WTC11 (cell line): ENCODE measurements around the gene TAS2R43.

Experiments
- CTCF ChIP-seq: fragments of 200-600 bp; IDR thresholded peaks from 2 replicates; pipeline ENCODE4 v1.8.0; 2022; ENCODE audit warnings: antibody characterized with exemption
- FOXJ3 ChIP-seq: sonication (generic); formaldehyde crosslinking; IDR thresholded peaks from 2 replicates; pipeline ENCODE4 v1.9.0; 2021; ENCODE audit warnings: missing genetic modification reagents, mild to moderate bottlenecking, borderline replicate concordance
- TF ChIP-seq, protein P1 (sequence below): sonication (generic); formaldehyde crosslinking; conservative IDR thresholded peaks from 2 replicates; pipeline ENCODE4 v1.8.1; 2022; ENCODE audit warnings: mild to moderate bottlenecking, missing genetic modification reagents

DNA sequence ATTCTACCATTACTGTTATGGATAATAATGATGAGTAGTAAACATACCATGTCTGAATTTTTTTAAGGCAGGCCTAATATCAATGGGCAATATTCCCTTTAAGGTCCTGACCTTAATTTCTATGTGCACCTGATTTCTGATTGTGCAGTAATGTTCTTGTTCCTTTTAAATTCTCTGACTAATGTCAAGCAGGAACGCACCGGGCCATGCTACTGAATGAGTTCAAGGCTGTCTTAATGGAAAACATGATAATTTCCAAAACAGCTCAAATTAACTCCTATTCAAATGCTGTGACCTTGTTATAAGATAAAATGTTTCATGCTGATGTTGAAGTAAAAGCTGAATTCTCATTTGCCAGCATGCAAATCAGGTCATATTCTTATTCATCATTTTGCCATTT, 36.8 kb downstream of the TAS2R43 start:
- TF ChIP-seq CTCF (no peak), FOXJ3 (CRISPR knock-in tag) (no peak)
- TF ChIP-seq, protein P1, sequence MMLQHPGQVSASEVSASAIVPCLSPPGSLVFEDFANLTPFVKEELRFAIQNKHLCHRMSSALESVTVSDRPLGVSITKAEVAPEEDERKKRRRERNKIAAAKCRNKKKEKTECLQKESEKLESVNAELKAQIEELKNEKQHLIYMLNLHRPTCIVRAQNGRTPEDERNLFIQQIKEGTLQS (CRISPR knock-in tag), result no peak
